GM21515 (cell line): ENCODE results near the gene TTC39C.
A peak's percentile ranks its signal among the peaks of the same experiment; 100 is the strongest.

Experiments used
- ATAC-seq: cut with Tn5 transposase; IDR thresholded peaks from one replicate; pipeline ENCODE4 v1.9.1; 2021; ENCODE audit not compliant: unreplicated experiment

Gene TTC39C

GRCh38 chr18:24014062-24014985, at the start of gene TTC39C:
Gene TTC39C (plus strand): TSS chr18:24014754. CDS start chr18:24014872, 118 bp downstream.
- ATAC-seq: peak; percentile 34

GRCh38 chr18:23966909-23967308, 47.6 kb upstream of the TTC39C start:
- no peak for ATAC-seq

- no peak for ATAC-seq
These were observed 47.0 kb upstream of the TTC39C start for GRCh38 chr18:23967321-23968089.

GRCh38 chr18:23968638-23969604, 45.6 kb upstream of the TTC39C start:
- no peak for ATAC-seq

GRCh38 chr18:23969664-23970063, 44.9 kb upstream of the TTC39C start:
- no peak for ATAC-seq

- no peak for ATAC-seq
These were observed 44.1 kb upstream of the TTC39C start for GRCh38 chr18:23970161-23971096.

- ATAC-seq: no peak
These were observed 43.5 kb upstream of the TTC39C start for GRCh38 chr18:23971097-23971440.

GRCh38 chr18:23971666-23972230, 42.8 kb upstream of the TTC39C start:
- no peak for ATAC-seq

- no peak for ATAC-seq
These were observed 42.1 kb upstream of the TTC39C start for GRCh38 chr18:23972453-23972852.

- ATAC-seq: no peak
These were observed 37.5 kb upstream of the TTC39C start for GRCh38 chr18:23977103-23977502.

- no peak for ATAC-seq
These were observed 36.7 kb upstream of the TTC39C start for GRCh38 chr18:23977719-23978483.

GRCh38 chr18:23981369-23981980, 33.1 kb upstream of the TTC39C start:
- peak; percentile 71 for ATAC-seq

- ATAC-seq: no peak
These were observed 32.1 kb upstream of the TTC39C start for GRCh38 chr18:23982155-23983079.

- no peak for ATAC-seq
These were observed 31.4 kb upstream of the TTC39C start for GRCh38 chr18:23983112-23983511.

GRCh38 chr18:23986600-23987359, 27.8 kb upstream of the TTC39C start:
- peak; percentile 59 for ATAC-seq
